NCI-H510A treated with DMSO at 0.1 percent for 48 hours (cell line): ENCODE data around the gene ARSB.
A peak's percentile ranks its signal among the peaks of the same experiment; 100 is the strongest.
"Not testable (repeated sequence)": the region's sequence is repeated elsewhere in the genome, so short reads cannot be mapped to it uniquely, and the experiment has no call there.

Source experiments
- DNase-seq: peaks from one replicate; lab custom pipeline; 2025; lab: John Stamatoyannopoulos, UW

Gene ARSB

DNA sequence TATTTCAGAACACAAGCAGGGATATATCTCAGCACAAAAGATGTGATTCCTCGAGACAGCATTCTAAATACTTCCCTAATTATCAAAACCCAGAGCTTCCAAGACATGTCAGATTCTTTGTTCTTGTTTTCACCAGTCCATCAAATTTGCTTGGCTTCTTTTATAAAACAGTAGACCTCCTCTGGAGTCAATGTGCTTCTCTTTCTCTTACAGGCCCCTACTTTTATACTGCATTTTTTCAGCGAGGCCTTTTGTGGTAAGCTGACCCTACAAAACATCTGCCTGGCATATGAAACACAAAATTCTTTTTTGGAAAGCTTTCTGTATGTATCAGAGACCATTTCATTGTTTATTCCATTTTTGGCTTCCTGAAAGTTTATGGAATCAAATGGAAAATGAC lies 81.8 kb downstream of the ARSB start:
- no peak for DNase-seq

- no peak for DNase-seq
Observed at GRCh38 chr5:78899922-78900362, 85.2 kb downstream of the ARSB start.

- DNase-seq = no peak
Observed at GRCh38 chr5:78896132-78896531, 89.0 kb downstream of the ARSB start.

DNA sequence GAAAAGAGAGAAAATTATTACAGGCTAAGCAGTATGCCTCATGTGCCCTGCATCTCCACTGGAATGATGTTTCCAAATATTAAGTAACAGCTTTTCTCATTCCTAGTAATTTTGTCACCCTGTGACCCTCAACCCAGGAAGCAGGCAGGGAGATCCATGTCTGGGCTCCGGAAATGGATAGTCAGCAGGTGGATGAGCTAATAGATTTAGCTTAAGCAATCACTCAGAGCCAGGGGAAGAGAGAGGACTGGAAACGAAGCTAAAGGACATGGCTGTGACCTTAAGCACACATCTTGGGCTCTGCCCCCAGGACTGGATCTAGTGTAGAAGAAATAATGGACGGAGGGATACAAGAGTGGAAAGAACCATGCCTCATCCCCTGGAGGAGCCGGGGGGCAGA lies 89.5 kb downstream of the ARSB start:
- DNase-seq = no peak

- peak; percentile 46 for DNase-seq
Observed at GRCh38 chr5:78893940-78894677, 91.0 kb downstream of the ARSB start.

DNA sequence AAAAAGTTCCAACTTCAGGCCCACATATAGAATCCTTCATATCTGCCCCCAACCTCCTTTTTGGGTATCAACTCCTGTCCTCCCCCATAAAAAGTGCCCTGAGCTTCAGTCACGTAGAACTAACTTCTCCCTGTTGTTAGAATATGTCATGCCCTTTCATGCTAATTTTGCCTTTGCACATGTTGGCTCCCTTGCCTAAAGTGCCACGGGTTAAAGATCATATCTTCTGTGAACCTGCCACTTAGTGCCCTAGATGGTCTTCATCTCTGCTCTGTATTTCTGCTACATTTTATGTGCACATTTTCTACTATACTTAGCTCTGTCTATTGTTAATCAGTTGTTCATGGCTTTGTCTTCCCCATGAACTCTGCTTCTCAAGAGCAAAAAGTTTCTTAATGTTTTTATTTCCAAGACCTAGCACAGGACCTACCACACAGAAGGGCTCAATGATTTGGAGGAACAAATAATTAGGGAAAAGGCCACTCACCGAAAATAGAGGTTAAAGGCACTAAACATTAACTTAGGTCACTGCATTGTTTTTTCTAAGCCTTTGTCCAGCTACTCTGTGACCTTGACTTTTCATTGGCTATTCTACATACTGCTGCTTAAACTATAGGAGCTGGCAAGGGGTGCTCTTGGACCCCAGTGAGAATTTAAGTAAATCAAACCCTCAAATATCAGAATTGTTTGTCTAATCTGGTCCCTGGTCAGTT lies 94.3 kb downstream of the ARSB start:
- no peak for DNase-seq

DNA sequence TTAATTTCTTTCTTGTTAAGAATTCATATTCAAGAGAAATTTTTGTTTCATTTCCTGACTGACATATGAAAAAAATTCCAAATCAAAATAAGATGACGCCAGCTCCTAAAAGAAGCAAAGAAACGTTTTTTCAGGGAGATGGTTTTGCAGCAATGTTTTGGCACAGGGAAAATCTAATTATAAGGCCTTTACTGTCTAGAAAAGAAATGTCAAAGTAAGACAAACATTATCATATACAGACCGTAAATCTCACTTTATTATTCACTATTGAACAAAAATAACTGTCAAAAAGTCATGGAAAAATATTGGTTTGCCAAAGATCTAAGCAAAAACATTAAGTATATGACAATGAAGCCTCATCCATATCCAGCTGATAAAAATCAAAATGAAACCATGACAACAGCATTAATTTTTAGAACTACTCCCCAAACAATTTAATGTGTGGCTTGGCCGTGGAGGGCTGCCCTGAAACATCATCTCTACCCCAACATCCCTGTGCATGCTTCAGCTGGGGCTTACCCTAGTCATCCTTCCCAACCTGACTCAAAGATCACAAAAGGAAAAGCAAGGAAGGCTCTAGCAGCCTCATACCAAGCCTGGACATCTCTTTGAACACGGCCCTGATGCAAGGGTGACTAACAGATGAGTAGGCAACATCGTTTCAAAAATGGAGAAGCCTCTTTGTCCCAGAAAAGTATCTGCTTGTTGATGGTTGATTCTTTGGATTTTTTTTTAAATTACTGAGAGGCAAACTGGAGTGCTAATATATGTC lies 95.6 kb downstream of the ARSB start:
- no peak for DNase-seq

DNA sequence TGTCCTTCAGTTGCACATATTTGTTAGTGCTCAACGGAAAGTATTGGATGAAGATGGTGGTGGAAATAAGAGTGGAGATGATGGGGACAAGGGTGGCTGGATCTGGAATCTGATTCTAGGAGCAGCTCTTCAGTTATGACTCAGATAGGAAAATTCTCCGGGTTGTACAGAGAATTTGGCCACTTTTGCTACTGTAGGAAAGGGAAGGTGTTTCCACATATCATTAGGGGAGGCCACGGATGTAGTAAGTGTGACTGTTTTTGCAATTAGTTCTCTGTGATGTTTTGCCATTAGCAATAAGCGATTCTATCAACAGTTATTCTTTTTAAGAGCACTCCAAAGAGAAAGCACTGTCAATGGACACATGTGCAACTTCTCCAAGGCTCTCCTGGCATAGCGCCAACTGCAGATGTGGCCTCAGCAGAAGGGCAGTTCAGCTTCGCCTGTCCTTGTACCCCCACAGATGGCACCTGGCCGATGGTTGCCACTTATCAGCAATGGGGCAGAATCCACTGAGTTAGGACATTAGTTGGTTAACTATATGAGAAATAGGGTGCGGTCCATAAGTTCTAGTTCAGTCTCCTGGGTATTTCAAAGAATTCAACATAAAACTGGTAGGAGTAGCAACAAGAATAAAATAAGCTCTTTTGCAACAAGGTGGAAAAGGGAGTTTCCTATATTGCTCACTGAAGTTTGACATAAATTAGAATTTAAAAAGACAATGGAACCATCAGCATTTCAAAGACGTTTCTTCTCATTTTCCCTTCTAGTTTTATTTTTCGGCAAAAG lies 96.3 kb downstream of the ARSB start:
- peak; percentile 22 for DNase-seq

DNA sequence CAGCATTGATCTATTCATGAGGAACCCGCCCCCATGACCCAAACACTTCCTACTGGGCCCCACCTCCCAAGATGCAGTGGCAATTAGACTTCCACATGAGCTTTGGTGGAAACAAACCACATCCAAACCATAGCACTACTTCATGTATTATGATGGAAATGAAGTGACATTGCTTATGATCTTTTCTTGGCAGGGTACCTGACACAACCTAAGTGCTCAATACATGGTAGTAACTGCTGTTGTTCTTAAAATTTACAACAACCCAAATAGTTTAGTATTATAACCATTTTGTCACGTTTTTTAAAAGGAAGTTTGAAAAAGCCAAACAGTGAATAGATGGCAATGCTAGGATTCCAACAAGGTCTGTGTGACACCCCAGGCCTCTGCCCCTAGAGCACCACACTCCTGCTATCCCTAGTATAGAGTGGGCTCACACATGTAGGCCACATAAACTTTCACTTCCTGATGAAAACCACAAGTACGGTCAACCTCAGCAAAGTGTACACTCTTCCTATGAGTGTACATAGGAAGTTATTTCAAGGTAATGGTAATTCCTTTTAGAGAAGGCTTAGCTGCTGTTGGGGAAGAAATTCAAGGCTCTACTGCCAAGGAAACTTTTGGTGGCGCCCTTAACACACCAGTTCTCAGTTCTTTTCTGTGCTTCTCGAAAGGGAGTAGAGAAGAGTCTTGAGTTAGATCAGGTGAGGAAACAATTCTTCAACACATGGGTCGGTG lies 97.6 kb downstream of the ARSB start:
- DNase-seq = no peak

DNA sequence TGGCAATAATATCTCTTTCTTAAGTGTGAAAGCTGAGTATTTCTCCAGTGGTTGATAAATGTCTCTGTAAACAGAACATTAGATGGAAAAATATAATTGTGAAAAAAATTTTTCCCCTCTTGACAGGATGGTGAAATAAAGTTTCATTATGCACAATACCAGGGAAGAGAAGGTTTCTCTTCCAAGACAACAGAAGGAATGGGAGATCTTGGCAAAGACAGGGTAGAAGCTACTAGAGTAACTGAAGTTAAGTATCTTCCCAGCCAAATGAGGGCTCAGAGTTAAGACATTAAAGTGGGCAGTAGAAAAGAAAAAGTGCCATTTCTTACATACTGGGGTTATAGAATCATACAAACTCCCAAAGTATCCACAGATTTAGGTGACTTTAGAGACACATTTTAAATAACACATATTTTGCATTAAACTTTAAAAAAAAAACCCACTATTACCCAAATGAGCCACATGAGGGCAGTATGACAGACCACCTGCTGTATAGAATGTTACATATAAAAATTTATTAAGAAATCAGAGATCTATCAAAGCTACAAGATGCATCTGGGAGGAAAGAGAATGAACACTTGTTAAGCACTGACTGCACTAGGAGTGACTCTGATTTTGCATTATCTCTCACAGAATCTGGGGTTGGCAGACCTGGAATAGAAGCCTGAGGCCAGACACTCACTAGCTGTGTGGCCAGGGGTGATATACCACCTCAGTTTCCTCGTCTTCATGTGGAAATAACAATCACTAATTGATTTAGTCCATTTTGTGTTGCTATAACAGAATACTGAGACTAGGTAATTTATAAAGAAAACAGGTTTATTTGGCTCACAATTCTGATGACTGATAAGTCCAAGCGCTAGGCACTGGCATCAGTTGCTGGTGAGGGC lies 98.5 kb downstream of the ARSB start:
- DNase-seq = no peak

DNA sequence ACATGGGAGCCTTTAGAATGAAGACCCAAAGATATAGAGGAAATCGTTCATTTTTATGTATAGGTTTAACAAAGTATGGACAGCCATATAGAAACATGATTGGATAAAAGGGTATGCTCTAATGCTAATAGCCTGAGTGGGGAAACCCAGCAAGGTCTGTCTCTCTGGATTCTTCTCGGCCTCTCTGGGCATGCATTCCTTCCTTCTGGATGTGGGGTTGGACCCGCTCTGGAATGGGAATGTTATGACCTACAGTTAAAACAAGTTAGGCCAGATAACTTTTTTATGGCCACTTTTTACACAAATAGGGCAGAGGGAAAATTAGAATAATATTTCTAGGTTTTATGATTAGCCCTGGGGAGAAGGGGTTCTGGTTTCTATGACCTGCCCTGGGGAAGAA lies 103.2 kb downstream of the ARSB start:
- DNase-seq = no peak

- no peak for DNase-seq
Observed at GRCh38 chr5:78879516-78879915, 105.6 kb downstream of the ARSB start.

DNA sequence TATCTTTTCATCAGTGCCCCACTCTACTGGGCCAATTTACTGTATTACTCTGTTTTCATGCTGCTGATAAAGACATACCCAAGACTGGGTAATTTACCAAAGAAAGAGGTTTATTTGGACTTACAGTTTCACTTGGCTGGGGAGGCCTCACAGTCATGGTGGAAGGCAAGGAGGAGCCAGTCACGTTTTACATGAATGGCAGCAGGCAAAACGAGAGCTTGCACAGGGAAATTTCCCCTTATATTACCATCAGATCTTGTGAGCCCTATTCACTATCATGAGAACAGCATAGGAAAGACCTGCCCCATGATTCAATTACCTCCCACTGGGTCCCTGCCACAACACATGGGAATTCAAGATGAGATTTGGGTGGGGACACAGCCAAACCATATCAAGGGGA lies 119.0 kb downstream of the ARSB start:
- DNase-seq = not testable (repeated sequence)

- DNase-seq = no peak
Observed at GRCh38 chr5:78858364-78858763, 126.7 kb downstream of the ARSB start.

- no peak for DNase-seq
Observed at GRCh38 chr5:78855026-78855425, 130.1 kb downstream of the ARSB start.

DNA sequence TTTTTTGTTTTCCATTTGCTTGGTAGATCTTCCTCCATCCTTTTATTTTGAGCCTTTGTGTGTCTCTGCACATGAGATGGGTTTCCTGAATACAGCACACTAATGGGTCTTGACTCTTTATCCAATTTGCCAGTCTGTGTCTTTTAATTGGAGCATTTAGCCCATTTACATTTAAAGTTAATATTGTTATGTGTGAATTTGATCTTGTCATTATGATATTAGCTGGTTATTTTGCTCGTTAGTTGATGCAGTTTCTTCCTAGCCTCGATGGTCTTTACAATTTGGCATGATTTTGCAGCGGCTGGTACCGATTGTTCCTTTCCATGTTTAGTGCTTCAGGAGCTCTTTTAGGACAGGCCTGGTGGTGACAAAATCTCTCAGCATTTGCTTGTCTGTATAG lies 133.2 kb downstream of the ARSB start:
- DNase-seq = not testable (repeated sequence)

DNA sequence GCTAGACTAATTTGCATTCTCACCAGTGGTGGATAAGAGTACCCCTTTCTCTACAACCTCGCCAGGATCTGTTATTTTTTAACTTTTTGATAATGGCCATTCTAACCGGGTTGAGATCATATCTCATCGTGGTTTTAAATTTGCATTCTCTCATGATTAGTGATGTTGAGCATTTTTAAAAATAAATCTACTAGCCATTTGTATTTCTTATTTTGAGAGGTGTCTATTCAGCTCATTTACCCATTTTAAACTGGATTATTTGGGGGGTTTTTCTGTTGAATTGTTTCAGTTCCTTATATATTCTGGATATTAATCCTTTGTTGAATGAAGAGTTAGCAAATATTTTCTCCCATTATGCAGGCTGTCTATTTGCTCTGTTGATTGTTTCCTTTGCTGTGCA lies 139.6 kb downstream of the ARSB start:
- no peak for DNase-seq

GRCh38 chr5:78843436-78843835 lies 141.7 kb downstream of the ARSB start:
- DNase-seq = no peak

GRCh38 chr5:78841767-78842166 lies 143.3 kb downstream of the ARSB start:
- DNase-seq = no peak

- no peak for DNase-seq
Observed at GRCh38 chr5:78838753-78839152, 146.4 kb downstream of the ARSB start.
